DMS153 (cell line): Measurements from ENCODE around the gene CCDC167.
A peak's percentile ranks its signal among the peaks of the same experiment; 100 is the strongest.
"Not testable (repeated sequence)": the region's sequence is repeated elsewhere in the genome, so short reads cannot be mapped to it uniquely, and the experiment has no call there.

Experiments used
- DNase-seq: peaks from one replicate; lab custom pipeline; 2025; lab: John Stamatoyannopoulos, UW

Gene CCDC167

DNA sequence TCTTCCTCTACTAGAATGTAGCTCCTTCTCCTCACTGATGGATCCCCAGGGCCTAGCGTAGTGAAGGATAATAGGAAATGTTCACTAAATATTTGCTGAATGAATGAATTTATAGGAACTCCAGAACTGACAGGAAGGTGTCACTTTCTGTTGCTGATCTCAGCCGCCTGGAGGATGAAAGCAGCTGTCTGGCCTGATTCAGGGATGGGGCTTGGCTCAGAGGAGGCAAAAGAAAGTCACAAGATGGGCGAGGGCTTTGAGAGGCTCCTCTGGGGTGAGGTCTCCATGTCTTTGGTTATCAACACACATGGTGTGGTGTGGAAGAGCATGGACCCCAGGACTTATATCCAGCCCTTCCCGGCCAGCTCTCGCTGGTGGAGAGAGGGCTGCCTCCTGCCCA, 11.5 kb upstream of the CCDC167 start:
- DNase-seq = no peak

DNA sequence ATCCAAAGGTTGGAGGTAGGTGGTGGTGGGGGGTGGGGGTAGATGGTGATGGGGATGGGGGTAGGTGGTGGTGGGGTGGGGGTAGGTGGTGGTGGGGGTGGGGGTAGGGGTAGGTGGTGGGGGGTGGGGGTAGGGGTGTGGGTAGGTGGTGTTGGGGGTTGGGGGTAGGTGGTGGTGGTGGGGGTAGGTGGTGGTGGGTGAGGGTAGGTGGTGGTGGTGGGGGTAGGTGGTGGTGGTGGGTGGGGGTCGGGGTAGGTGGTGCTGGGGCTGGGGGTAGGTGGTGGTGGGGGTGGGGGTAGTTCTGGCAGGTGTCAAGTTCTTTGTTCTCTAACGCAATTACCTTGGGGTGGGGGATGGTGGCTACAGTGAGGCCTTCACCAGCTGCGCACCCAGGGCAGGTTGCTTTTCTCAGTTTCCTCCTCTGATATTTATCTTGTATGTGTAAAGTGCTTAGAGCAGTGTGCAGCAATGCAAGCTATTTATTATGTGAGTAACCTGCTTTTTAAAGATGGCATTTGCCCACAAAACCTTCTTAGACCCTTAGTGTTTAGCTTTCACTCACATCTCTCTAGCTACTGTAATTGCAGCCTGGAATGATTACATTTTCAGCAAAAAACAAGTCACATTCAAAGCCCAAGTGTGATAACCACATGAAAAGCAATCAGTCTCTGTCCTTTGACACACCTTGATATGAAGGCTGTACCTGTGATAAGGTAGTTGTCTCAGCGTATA, 8.2 kb upstream of the CCDC167 start:
- no peak for DNase-seq

DNA sequence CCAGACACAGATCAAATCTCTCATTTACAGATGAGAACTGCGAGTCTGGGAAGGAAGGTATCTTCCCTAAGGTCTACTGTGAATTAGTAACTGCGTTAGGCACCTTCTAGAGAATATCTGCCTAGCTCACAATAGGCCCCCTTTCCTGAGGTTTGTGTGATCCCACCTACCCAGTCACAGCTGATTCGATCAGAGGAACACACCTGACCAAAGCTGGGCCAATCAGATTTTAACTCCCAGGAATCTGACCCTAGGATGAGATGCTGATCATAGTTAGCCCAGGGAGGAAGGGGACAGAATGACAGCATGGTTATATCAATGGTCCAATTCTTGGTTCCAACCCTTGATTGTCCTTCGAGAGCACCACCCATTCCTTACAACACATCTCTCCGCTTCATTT, 7.4 kb upstream of the CCDC167 start:
- DNase-seq = no peak

DNA sequence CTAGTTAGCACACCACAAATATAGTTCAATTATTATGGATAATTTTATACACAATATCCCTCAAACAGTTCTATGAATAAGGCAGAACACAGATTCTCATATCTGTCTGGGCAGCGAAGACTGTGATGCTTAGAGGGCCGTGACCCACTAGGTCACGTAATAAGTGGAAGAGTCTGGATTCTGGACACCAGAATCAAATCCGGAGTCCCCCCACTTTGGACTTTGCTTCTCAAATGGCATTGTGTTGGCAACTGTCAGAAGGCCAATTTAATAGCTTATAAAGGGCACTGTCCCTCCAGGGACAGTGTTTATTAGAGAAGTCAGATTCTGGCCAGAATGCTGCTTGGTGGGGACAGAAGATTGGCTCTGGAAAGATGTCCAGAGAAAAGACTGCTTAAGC, 6.8 kb upstream of the CCDC167 start:
- no peak for DNase-seq

DNA sequence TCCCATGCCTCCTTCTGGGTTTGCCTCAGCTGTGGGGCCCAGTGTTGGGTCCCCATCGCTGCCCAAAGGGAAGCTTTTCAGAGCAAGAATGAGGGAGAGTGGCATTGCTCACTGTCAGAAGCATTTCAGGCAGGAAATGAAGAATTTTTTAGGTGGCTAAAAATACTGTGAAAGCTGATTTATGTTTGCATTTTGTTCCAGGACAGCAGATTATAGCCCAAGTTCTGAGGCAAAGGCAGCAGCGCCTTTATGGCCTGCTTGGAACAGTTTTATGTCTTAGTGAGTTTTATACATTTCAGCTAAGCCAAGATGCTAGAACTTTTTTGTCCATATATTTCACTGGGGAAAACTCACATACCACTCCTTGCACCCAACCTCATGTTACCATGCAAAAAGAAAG, 4.3 kb upstream of the CCDC167 start:
- no peak for DNase-seq

DNA sequence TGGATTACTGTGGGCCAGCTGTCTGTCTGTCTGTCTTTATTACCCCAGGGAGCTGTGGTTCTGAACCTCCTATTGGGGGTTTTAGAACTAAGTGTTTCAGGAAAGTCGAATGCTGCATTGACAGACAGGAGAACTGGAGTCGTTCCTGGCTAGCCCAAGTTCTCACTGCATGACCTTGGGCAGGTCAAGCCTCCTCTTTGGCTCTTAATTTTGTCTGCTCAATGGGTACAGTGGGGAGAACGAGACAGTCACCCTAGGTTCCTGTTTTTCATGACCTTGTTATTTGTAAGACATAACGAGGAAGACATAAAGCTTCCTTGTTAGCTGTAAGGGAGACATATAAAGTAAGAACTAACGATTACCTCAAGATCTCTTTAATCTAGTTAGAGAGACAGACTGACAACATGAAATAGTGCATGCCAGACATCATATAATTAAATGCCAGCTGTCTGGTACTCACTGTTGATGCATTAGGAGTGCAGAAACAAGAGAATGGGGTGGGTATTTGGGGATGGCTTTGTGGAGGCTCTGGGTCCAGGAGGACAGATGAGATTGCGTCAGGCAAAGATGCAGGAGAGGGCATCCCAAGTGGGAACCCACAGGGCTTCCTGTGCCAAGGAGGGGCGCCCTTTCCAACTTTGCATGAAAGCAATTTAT, 3.7 kb upstream of the CCDC167 start:
- no peak for DNase-seq

DNA sequence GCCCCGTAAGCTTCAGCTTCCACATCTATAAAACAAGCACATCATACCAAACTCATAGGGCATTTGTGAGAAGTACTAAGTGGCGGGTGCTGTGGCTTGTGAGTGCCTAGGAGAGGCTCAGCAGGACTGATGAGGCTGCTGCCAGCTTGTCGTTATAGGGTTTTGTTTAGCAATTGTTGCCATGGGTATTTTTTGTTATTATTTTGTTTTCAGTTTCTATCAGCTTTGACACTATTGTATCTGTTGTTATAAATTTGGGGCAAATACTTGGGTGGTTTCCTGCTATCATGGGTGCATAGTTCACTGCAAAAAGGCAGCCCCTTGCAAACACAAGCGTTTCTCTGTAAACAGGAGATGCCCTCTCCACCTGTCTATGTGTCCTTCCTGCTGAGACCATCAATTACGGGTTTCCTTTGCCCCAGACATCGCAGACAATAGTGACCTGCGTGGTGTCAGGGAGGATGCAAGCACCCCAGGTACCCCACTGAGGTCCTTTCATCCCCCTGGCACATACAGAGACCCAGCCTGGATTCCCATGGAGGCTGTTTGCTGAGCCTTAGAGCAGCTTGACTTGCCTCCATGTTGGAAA, 3.1 kb upstream of the CCDC167 start:
- DNase-seq = peak; percentile 35

DNA sequence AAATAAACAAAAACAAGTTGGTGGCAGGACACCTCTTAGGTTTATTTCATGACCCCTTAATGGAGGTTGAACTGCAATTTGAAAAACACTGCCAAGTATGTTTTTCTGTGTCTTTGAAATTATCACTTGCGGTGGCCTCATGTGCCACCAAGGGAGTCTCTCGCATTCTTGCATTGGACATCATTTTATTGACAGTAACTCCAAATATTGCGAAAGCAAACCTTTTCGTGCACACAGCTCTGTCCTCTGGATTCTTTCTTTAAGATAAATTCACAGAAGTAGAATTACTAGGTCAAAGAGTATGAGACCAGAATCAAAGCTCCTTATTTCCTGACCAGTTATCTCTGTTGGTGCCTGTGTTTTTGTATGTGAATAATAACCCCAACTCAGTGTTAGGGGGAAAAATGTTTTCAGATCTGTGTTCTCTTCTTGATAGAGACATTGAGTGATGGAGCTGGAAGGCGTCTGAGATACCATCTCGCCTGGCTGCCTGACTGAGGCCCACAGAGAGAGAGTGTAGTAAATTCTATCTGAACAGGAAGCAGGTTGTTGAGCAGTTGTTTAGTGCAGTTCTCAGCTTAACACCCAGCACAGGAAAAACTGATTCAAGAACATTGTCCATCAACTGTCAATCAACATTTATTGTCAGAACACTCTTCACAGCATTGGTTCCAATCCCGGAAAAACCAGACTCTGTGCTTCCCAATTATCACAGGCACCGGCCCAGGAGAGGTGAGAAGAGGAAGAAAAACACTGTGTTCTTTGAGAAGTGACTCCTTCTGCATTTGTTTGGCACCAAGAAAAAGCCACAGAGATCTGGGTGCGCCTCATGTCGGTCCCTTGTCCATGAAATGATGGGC, 2.2 kb upstream of the CCDC167 start:
- no peak for DNase-seq

DNA sequence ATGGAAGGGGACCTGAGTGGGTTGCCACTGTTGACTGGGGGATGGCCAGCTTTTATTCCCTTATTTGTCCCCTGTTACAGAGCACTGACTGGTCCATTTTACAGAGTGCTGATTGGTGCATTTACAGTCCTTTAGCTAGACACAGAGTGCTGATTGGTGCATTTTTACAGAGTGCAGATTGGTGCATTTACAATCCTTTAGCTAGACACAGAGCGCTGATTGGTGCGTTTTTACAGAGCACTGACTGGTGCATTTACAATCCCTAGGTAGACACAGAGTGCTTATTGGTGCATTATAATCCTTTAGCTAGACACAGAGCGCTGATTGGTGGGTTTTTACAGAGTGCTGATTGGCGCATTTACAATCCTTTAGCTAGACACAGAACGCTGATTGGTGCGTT, 1.2 kb upstream of the CCDC167 start:
- not testable (repeated sequence) for DNase-seq

DNA sequence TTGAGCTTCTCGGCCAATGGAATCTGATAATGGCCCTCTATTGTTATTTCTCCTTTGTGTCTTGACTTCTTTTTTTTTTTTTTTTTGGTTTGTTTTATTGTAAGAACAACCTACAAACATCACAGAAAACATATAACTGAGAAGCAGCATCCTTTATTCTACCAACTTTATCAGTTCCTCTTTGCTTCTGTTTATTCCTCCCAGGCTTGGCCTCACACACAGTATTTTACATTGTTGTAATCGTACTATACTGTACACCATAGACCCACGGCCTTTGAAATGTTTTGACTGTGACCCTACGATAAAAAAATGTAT, 558 bp upstream of the CCDC167 start:
- DNase-seq = no peak

DNA sequence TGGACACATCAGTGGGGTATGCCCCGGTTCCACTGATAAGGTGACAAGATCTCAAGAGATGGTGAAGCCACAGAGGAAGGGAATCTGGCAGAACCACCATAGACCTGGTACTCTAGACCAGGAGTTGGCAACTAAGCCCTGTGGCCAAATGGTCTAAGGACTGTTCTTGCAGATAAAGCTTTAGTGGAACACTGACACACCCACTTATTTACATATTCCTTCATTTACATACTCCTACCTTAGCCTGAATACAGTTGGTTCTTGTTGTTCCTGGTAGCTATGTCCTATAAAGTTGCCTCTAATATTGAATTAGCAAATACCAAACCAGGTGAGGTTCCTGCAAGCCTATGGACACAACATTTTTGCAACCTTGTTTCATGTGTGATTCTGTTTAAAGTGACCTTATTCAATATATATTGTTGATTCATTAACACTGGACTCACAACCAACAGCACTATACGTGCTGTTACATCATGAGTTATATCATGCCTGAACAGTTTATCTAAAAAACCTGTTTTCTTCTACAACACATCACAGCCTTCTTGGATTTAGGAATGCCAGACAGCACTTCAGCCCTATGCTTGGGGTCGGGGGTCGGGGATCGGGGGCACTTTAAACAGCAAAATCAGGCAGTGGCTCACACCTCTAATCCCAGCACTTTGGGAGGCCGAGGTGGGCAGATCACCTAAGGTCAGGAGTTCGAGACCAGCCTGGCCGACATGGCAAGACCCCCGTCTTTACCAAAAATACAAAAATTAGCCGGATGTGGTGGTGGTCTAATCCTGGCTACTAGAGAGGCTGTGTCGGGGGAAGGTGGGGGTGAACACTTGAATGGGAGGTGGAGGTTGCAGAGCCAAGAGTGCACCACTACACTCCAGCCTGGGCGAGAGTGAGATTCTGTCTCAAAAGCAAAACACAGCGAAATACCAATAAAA, 2.5 kb downstream of the CCDC167 start:
- DNase-seq = no peak

DNA sequence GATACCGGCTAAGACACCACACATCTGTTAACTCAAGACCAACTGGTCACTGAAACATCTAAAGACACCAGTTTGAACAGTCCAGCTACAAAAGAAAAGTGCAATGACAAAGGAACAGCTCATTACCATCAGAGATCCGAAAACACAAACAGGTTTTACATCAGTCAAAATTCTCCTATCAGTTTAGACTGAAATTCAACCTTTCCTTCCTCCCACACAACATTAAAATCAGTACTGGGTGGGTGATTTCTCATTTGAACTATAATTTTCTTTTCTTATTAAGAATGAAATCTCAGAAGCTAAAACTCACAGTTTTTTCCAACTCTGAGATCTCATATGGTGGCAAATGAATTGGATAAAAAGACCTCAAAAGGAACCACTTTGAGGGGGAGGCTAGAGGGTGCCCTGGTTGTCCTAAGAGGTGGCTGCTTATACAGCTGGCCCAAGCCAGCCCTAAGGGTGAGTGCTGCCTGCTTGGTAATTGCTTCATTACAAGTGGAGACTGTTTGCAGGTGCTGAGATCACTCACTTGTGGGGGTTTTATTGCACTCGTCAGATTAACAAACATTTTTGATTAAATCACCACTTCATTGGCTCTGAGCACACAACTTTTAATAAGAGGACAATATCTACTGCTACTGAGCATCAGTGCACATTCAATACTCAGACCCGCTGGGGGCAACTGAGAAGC, 4.3 kb downstream of the CCDC167 start:
- DNase-seq = peak; percentile 37

DNA sequence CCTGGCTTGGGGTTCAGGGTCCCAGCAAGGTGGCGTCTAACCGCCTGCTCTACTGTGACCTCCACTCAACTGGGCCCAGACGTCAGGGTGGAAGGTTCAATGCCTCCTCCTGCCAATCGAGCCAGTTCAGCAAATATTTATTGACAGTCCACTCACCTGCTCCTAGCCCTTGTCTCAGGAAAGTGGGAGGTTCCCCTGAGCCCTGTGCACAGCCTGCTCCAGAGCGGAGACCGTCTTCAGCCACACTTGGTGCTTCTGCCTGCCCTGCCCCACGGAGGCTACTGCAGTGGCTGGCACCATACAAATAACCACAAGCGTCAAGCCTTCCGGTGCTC, 6.1 kb downstream of the CCDC167 start:
- DNase-seq = no peak

DNA sequence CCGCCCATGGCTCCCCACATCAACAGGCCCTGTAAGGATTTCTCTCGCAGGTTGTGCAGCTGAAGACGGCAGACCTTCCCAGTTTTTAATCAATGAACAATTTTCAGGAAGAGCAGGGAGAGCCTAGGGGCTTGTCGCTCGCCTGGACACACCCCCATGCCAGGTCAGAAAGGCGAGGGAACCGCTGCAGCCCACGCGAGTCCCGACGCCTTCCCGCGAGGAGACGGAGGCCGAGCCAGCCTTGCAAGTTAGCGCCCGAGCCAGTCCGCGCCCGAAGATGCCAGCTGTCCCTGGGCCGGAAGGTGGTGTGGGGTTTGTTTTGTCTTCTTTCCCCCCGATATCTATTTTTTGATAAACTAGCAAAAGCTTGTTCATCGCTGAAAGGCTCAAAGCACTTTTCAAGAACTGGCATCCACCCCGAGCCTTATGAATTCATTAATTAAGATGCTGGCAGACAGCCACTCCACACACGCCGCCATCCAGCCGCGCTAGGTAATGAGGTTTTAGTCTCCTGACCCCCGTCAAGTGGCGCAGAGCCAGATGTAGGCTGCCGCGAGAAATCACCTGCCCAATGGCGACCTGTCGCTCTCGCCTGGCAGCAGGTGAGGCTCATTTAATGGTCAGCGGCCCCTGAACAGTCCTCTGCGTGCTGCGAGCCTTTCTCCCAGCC, 6.6 kb downstream of the CCDC167 start:
- peak; percentile 66 for DNase-seq

DNA sequence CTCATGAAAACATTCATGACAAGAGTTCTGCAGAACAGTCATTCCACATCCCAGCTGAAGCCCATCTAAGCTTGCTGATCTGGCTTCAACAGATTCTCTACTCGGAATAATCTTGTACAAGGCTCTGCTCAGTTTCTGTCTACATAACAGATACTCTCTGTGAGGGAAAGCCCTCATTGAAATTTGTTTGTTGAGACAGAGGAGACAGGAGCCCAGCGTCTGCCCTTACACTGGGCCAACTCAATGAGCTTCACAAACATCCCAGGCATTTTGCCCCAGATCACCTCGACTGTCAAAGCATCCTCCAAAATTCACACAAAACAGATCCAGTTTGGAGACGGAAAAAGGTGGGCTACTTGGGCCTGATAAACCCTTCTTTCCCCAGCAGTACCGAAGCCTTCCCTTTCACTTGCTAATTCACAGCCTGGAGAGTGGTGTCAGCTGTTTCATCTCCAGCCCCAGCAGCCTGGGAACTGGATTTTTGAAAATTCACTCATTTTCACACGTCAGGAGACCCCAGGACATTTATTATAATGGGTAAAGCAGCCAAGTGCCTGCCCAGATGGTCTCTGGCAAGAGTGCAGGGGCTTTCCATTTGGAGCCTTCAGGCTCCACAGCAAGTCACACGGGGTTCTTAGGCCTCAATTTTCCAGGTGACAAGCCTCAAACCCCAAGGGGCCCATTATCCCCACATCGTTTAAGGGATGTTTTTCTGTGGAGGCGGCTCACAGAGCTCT, 7.3 kb downstream of the CCDC167 start:
- DNase-seq = no peak

DNA sequence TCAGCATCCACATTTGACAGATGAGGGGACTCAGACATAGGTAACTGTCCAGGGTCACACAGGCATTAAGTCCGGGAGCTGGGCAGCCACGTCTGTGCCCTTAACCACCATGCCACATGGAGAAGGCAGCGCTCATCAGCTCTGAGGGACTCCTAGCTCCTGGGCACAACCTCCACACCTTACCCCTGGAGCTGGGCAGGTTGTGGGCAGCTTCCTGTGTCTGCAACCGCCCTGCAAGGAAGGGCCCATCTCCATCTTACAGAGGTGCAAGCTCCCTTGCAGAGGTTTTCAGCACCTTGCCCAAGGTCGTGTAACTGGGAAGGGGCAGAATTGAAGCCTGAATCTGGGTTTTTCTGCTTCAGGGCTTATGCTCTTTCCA, 7.9 kb downstream of the CCDC167 start:
- no peak for DNase-seq

DNA sequence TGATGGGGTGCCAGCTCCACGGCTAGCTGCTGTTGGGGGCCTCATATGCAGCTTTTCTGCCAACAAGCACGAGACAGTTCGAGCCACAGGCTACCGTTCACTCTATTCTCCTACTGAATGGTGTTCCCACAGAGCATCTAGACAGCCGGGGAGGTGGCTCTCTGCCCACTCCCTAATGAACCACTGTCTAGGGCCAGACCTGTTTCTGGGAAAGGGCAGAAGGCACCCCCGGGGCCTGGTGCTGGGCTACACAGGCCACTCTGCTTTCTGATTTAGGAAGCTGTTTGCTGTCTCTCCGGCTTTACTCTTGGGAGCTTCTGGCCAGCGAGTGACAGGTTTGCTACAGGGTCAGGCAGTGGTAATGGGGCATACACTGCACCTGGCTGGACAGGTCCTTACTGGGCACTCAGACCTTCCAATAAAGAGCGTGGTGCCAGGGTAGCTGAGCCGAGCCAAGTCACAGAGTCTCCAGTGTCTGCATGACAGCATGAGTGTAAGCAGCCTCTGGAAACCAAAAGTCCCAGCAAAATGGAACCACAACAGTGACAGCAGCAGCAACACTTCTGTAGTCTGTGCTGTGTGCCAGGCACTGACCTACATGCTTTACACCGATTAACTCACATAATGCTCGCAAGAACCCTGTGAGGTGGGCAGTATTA, 8.4 kb downstream of the CCDC167 start:
- DNase-seq = no peak

DNA sequence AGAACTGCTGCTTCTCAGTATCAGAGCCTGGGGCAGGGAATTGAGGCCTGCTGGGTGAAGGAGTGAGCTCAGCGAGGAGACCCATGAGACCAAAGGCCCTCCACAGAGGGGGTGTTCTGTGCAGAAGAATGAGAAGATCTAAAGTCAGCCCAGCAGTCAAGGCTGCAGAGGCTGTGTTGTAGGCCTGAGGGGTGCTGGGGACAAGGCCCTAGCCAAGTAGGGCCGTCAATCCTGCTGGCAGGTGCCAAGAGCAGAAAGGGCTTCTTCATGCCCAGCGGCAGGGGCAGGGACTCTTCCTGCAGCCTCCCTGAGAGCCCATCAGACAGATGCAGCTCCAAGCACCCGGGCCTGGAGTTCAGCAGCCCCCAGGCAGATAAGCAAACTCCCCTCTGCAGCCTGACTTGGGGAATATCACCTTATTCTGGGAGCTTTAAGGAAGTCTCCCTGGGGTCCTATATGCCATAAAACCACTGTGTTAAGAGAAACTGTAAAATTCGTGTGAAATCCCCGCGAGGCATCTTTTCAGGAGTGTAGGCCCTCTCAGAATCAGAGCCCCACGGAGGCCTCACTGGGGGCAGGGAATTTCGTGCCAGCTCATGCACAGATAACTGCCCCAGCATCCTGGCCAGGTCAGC, 9.0 kb downstream of the CCDC167 start:
- no peak for DNase-seq
